HEK293 (cell line): ENCODE results near the gene HLA-DQA1.

Experiments
- ZFP41 ChIP-seq: fragments of 450-650 bp; formaldehyde crosslinking; IDR thresholded peaks from 2 replicates; pipeline ENCODE4 v1.5.1; 2016; ENCODE audit warnings: missing biosample characterization, missing genetic modification characterization, borderline replicate concordance
- ZNF664 ChIP-seq: fragments of 450-650 bp; formaldehyde crosslinking; IDR thresholded peaks from 2 replicates; pipeline ENCODE4 v1.5.1; 2016; ENCODE audit warnings: missing biosample characterization, missing genetic modification characterization
- TF ChIP-seq, protein P1 (sequence below): fragments of 450-650 bp; formaldehyde crosslinking; IDR thresholded peaks from 2 replicates; pipeline ENCODE4 v1.5.1; 2016; ENCODE audit warnings: missing biosample characterization, missing genetic modification characterization

DNA sequence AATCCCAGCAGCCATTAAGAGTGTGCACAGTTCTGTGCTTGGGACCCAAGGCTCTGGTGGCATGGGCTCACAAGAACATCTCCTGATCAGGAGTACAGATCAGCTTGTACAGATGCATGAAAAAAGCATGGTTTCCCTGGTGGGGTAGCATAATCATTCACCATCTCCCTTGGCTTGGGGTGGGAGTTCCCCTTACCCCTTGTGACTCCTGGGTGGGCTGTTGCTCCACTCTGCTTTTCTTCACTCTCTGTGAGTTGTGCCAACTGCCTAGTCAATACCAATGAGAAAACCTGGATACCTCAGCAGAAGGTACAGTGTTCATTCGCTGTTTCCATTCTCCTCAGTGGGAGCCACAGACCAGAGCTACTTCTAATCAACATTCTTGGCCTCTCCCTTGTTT is 42.8 kb downstream of the HLA-DQA1 start:
- TF ChIP-seq, protein P1, sequence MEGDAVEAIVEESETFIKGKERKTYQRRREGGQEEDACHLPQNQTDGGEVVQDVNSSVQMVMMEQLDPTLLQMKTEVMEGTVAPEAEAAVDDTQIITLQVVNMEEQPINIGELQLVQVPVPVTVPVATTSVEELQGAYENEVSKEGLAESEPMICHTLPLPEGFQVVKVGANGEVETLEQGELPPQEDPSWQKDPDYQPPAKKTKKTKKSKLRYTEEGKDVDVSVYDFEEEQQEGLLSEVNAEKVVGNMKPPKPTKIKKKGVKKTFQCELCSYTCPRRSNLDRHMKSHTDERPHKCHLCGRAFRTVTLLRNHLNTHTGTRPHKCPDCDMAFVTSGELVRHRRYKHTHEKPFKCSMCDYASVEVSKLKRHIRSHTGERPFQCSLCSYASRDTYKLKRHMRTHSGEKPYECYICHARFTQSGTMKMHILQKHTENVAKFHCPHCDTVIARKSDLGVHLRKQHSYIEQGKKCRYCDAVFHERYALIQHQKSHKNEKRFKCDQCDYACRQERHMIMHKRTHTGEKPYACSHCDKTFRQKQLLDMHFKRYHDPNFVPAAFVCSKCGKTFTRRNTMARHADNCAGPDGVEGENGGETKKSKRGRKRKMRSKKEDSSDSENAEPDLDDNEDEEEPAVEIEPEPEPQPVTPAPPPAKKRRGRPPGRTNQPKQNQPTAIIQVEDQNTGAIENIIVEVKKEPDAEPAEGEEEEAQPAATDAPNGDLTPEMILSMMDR (tag by site-specific recombination): no peak
- TF ChIP-seq ZNF664 (no peak), ZFP41 (no peak)
